ENCODE results near the gene TMEM272. TPM values are rescaled to one million over a fixed set of nuclear protein-coding genes. Genes with fewer than 3 reads are reported as not detected.

Gene TMEM272
- total and polyA plus RNA-seq, 2 experiments from 2014 or later = 0.11 to 0.76 TPM

DNA sequence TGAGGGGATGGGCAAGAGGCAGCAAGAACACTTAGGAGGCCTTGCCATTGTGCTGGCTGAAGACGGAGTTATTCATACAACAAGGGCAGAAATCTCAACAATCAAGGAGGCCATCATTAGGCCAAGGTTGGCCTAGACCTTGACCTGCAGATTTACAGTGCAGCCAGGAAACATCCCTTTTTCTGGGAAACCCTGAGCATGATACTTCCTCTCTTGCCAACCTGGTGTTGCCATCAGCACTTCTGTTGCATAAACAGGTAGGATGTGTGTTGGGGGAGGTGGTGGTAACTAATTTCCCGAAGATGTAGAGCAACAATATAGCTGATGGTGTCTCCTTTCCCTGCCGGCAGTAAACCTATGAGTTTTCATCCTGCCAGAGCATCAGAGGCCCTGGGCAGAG lies 8.0 kb downstream of the TMEM272 start:
- Histone ChIP-seq H3K27ac (ENCODE audit: low read depth) (no peak overlapping the region), H3K9me2 (ENCODE audit: insufficient read depth) (no peaks in the 10 kb centered on the region), H3F3A (replicated peaks; ENCODE audit: low read depth) (no peaks in the 10 kb centered on the region), H3K4me3 (no peak overlapping the region), H3K27me3 (ENCODE audit: insufficient read depth) (no peaks in the 10 kb centered on the region), H4K20me1 (replicated peaks; ENCODE audit: insufficient read depth) (no peaks in the 10 kb centered on the region), H3K4me2 (no peak overlapping the region), H3K4me1 (ENCODE audit: insufficient read depth) (no peaks in the 10 kb centered on the region), H3K36me3 (ENCODE audit: insufficient read depth) (no peaks in the 10 kb centered on the region), H2AFZ (no peak overlapping the region), H3K79me2 (replicated peaks; ENCODE audit: insufficient read depth) (no peaks in the 10 kb centered on the region)
- H3K27ac Mint-ChIP-seq = no peak overlapping the region
- peaks cover 2% of the 10 kb centered on the region; the same call in 1 of the 3 replicates for H3K4me1 Mint-ChIP-seq
- no peak overlapping the region for H3K4me3 Mint-ChIP-seq
- no peaks in the 10 kb centered on the region for H3K9me3 Mint-ChIP-seq
- peaks cover 2% of the 10 kb centered on the region for H3K27me3 Mint-ChIP-seq (ENCODE audit: insufficient read depth, low read depth, poor library complexity)
- ATAC-seq = no peak
- no peaks in the 10 kb centered on the region for H3K36me3 Mint-ChIP-seq (ENCODE audit: low read depth)
- TF ChIP-seq JUNB (IDR thresholded peaks at IDR 0.05; ENCODE audit: unreplicated experiment) (no peak), EZH2phosphoT487 (IDR thresholded peaks at IDR 0.05; ENCODE audit: unreplicated experiment) (no peak), CREB1 (CRISPR knock-in tag; IDR thresholded peaks at IDR 0.05; ENCODE audit: low read depth) (no peak), ZNF331 (CRISPR knock-in tag; IDR thresholded peaks at IDR 0.05; ENCODE audit: low read depth) (no peak)
- DNase-seq (ENCODE audit: low spot score) = no peak

DNA sequence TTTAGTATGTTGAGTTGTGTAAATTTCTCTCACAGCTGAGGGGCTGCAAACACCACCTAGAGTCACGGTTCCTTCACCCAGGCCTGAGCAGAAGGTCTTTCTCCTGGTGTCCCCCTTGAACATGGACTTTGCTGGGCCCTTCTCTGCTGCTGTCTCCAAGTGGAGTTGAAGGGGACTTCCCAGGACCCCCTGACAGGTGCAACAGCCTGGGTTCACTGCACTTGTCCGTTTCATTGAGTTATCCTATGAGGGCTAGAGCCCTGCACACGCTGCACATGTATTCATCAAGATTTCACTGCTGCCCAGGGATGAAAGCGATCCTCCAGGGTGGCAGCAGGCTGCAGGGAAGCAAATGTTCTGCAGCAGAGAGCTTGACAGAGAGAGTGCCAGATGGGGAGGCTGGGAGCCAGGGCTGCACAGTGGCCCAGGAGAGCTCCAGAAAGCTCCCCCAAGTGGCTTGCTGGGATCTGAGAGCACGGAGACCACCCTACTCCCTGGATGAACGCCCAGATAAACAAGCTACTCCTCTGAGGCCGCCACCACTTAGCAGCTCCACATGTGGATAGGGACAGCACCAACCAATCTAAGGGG lies 10.3 kb downstream of the TMEM272 start:
- ATAC-seq = no peak
- Mint-ChIP-seq H3K36me3 (ENCODE audit: low read depth) (no peaks in the 10 kb centered on the region), H3K27me3 (ENCODE audit: insufficient read depth, low read depth, poor library complexity) (peaks cover 2% of the 10 kb centered on the region), H3K4me1 (peaks cover 7% of the 10 kb centered on the region; the same call in 1 of the 3 replicates), H3K9me3 (no peaks in the 10 kb centered on the region), H3K27ac (no peak overlapping the region), H3K4me3 (no peak overlapping the region)
- H3F3A ChIP-seq (replicated peaks; ENCODE audit: low read depth) = no peaks in the 10 kb centered on the region
- no peaks in the 10 kb centered on the region for H3K79me2 ChIP-seq (replicated peaks; ENCODE audit: insufficient read depth)
- no peak overlapping the region for H3K27ac ChIP-seq (ENCODE audit: low read depth)
- no peak overlapping the region; the same call in 1 of the 2 replicates for H2AFZ ChIP-seq
- H3K27me3 ChIP-seq (ENCODE audit: insufficient read depth) = no peaks in the 10 kb centered on the region
- H3K36me3 ChIP-seq (ENCODE audit: insufficient read depth) = no peaks in the 10 kb centered on the region
- H3K4me3 ChIP-seq = no peak overlapping the region
- no peaks in the 10 kb centered on the region for H4K20me1 ChIP-seq (replicated peaks; ENCODE audit: insufficient read depth)
- no peaks in the 10 kb centered on the region for H3K9me2 ChIP-seq (ENCODE audit: insufficient read depth)
- no peak for DNase-seq (ENCODE audit: low spot score)
- 0 out of 2 replicates have a peak, but pooled peaks cover 3% of the 10 kb centered on the region for H3K4me1 ChIP-seq (ENCODE audit: insufficient read depth)
- no peak for TF ChIP-seq EZH2 (IDR thresholded peaks at IDR 0.05; ENCODE audit: low read depth, unreplicated experiment)
- no peak for TF ChIP-seq CREB1 (CRISPR knock-in tag; IDR thresholded peaks at IDR 0.05; ENCODE audit: low read depth)
- TF ChIP-seq ZNF331 (CRISPR knock-in tag; IDR thresholded peaks at IDR 0.05; ENCODE audit: low read depth) = no peak
- TF ChIP-seq, protein P1, sequence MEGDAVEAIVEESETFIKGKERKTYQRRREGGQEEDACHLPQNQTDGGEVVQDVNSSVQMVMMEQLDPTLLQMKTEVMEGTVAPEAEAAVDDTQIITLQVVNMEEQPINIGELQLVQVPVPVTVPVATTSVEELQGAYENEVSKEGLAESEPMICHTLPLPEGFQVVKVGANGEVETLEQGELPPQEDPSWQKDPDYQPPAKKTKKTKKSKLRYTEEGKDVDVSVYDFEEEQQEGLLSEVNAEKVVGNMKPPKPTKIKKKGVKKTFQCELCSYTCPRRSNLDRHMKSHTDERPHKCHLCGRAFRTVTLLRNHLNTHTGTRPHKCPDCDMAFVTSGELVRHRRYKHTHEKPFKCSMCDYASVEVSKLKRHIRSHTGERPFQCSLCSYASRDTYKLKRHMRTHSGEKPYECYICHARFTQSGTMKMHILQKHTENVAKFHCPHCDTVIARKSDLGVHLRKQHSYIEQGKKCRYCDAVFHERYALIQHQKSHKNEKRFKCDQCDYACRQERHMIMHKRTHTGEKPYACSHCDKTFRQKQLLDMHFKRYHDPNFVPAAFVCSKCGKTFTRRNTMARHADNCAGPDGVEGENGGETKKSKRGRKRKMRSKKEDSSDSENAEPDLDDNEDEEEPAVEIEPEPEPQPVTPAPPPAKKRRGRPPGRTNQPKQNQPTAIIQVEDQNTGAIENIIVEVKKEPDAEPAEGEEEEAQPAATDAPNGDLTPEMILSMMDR (conservative IDR thresholded peaks at IDR 0.05; ENCODE audit: low read depth in 2 of 2) = 0 out of 4 replicates have a peak, but pooled peaks of 1 of the 2 experiments have one; percentile 12
- no peak overlapping the region for H3K4me2 ChIP-seq

DNA sequence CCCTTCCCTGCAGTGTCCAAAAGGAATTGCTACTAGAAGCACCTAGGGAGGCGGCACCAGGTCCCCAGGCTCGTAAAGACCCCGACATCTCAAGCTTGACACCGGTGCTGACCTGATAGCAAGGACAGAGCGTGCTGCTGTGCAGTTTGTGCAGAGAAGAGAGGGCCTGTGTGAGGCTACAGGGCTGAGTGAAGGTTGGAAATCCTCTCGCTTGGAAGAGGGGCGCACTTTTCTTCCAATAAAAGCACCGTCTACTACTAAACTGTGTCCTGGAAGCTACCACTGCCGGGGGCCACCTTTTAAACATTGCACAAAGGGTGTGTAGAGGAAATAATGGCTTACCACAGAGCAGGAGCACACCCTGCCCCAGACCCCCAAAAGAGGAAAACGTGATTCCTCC lies 11.0 kb downstream of the TMEM272 start:
- Histone ChIP-seq H3K79me2 (replicated peaks; ENCODE audit: insufficient read depth) (no peaks in the 10 kb centered on the region), H4K20me1 (replicated peaks; ENCODE audit: insufficient read depth) (no peaks in the 10 kb centered on the region), H3K36me3 (ENCODE audit: insufficient read depth) (no peaks in the 10 kb centered on the region), H3K9me2 (ENCODE audit: insufficient read depth) (no peaks in the 10 kb centered on the region), H3K4me3 (no peak overlapping the region), H3K4me2 (no peak overlapping the region), H3K4me1 (ENCODE audit: insufficient read depth) (0 out of 2 replicates have a peak, but pooled peaks cover 3% of the 10 kb centered on the region), H3K27ac (ENCODE audit: low read depth) (no peak overlapping the region), H3K27me3 (ENCODE audit: insufficient read depth) (no peaks in the 10 kb centered on the region), H2AFZ (no peak overlapping the region), H3F3A (replicated peaks; ENCODE audit: low read depth) (no peaks in the 10 kb centered on the region)
- DNase-seq (ENCODE audit: low spot score) (no peak), ATAC-seq (no peak)
- Mint-ChIP-seq H3K4me1 (peaks cover 9% of the 10 kb centered on the region; the same call in 1 of the 3 replicates), H3K9me3 (no peaks in the 10 kb centered on the region), H3K36me3 (ENCODE audit: low read depth) (no peaks in the 10 kb centered on the region), H3K27ac (no peak overlapping the region), H3K4me3 (no peak overlapping the region), H3K27me3 (ENCODE audit: insufficient read depth, low read depth, poor library complexity) (peaks cover 2% of the 10 kb centered on the region)
- TF ChIP-seq, protein P1 (conservative IDR thresholded peaks at IDR 0.05; ENCODE audit: low read depth in 2 of 2) = no peak

Data from GM23338 (cell line).